Mononuclear cell (primary cell): ENCODE data around the gene PHACTR2. TPM values are rescaled to one million over a fixed set of nuclear protein-coding genes. Genes with fewer than 3 reads are reported as not detected.

Source experiments
- H3K27me3 ChIP-seq: 2 replicates; pipeline ENCODE4 v1.6.0; 2011; ENCODE audit warnings: low read length, control low read depth; ENCODE audit not compliant: insufficient read depth
- H3K4me1 ChIP-seq: 2 replicates; pipeline ENCODE4 v1.5.1; 2011; ENCODE audit warnings: mild to moderate bottlenecking, low read length, control low read depth; ENCODE audit not compliant: insufficient read depth
- H3K4me3 ChIP-seq: 2 replicates; pipeline ENCODE4 v1.5.1; 2011; ENCODE audit warnings: mild to moderate bottlenecking, low read length, moderate library complexity
- H3K9me3 ChIP-seq: 2 replicates; pipeline ENCODE4 v1.5.1; 2011; ENCODE audit warnings: low read depth, mild to moderate bottlenecking, control low read depth, low read length
- total RNA-seq: library from RNA; depleted of rRNA; stranded (reverse); fragments of >200 nt; gene quantifications from one replicate; pipeline ENCODE4 v1.2.3, GENCODE V29; 2012

The PHACTR2 gene
- total RNA-seq, 1 donor: 30.0 TPM

GRCh38 chr6:143688681-143689080, 10.9 kb downstream of the PHACTR2 start:
- Histone ChIP-seq H3K4me3 (no peak overlapping the region), H3K9me3 (no peaks in the 10 kb centered on the region), H3K27me3 (no peaks in the 10 kb centered on the region), H3K4me1 (peaks cover 12% of the 10 kb centered on the region)

- Histone ChIP-seq H3K27me3 (no peaks in the 10 kb centered on the region), H3K4me3 (no peak overlapping the region), H3K4me1 (peaks cover 16% of the 10 kb centered on the region), H3K9me3 (no peaks in the 10 kb centered on the region)
Observed at GRCh38 chr6:143689852-143690251, 12.1 kb downstream of the PHACTR2 start.

- no peaks in the 10 kb centered on the region for H3K9me3 ChIP-seq
- no peak overlapping the region for H3K4me3 ChIP-seq
- peaks cover 29% of the 10 kb centered on the region for H3K4me1 ChIP-seq
- no peaks in the 10 kb centered on the region for H3K27me3 ChIP-seq
Observed at GRCh38 chr6:143691155-143691554, 13.4 kb downstream of the PHACTR2 start.

- Histone ChIP-seq H3K27me3 (no peaks in the 10 kb centered on the region), H3K4me1 (peaks cover 30% of the 10 kb centered on the region), H3K9me3 (no peaks in the 10 kb centered on the region), H3K4me3 (no peak overlapping the region)
Observed at GRCh38 chr6:143691900-143692636, 14.3 kb downstream of the PHACTR2 start.

- H3K27me3 ChIP-seq: no peaks in the 10 kb centered on the region
- no peak overlapping the region for H3K4me3 ChIP-seq
- no peaks in the 10 kb centered on the region for H3K9me3 ChIP-seq
- H3K4me1 ChIP-seq: peaks cover 26% of the 10 kb centered on the region
Observed at GRCh38 chr6:143692696-143693095, 14.9 kb downstream of the PHACTR2 start.

GRCh38 chr6:143694013-143694412, 16.2 kb downstream of the PHACTR2 start:
- no peaks in the 10 kb centered on the region for H3K9me3 ChIP-seq
- no peaks in the 10 kb centered on the region for H3K27me3 ChIP-seq
- H3K4me3 ChIP-seq: no peak overlapping the region
- peaks cover 24% of the 10 kb centered on the region for H3K4me1 ChIP-seq

- H3K4me3 ChIP-seq: no peak overlapping the region
- H3K27me3 ChIP-seq: no peaks in the 10 kb centered on the region
- no peaks in the 10 kb centered on the region for H3K9me3 ChIP-seq
- H3K4me1 ChIP-seq: peaks cover 24% of the 10 kb centered on the region
Observed at GRCh38 chr6:143694560-143694959, 16.8 kb downstream of the PHACTR2 start.

- Histone ChIP-seq H3K9me3 (no peaks in the 10 kb centered on the region), H3K4me1 (peaks cover 24% of the 10 kb centered on the region), H3K4me3 (no peak overlapping the region), H3K27me3 (no peaks in the 10 kb centered on the region)
Observed at GRCh38 chr6:143695130-143695968, 17.6 kb downstream of the PHACTR2 start.

- Histone ChIP-seq H3K4me3 (no peak overlapping the region), H3K27me3 (no peaks in the 10 kb centered on the region), H3K9me3 (no peaks in the 10 kb centered on the region), H3K4me1 (peaks cover 24% of the 10 kb centered on the region)
Observed at GRCh38 chr6:143695969-143696663, 18.4 kb downstream of the PHACTR2 start.

GRCh38 chr6:143696664-143697000, 18.9 kb downstream of the PHACTR2 start:
- Histone ChIP-seq H3K9me3 (no peaks in the 10 kb centered on the region), H3K27me3 (no peaks in the 10 kb centered on the region), H3K4me1 (peaks cover 24% of the 10 kb centered on the region), H3K4me3 (no peak overlapping the region)

- H3K4me3 ChIP-seq: no peak overlapping the region
- H3K9me3 ChIP-seq: no peaks in the 10 kb centered on the region
- H3K27me3 ChIP-seq: no peaks in the 10 kb centered on the region
- H3K4me1 ChIP-seq: peaks cover 24% of the 10 kb centered on the region
Observed at GRCh38 chr6:143697076-143697800, 19.5 kb downstream of the PHACTR2 start.

- Histone ChIP-seq H3K4me3 (no peak overlapping the region), H3K9me3 (no peaks in the 10 kb centered on the region)
Observed at GRCh38 chr6:143698329-143698728, 20.6 kb downstream of the PHACTR2 start.

GRCh38 chr6:143698759-143699429, 21.1 kb downstream of the PHACTR2 start:
- Histone ChIP-seq H3K4me1 (peaks cover 24% of the 10 kb centered on the region), H3K4me3 (no peak overlapping the region), H3K9me3 (no peaks in the 10 kb centered on the region), H3K27me3 (no peaks in the 10 kb centered on the region)

More at GRCh38 chr6:143698329-143698728, 20.6 kb downstream of the PHACTR2 start:
- H3K4me1 ChIP-seq: peaks cover 24% of the 10 kb centered on the region
- H3K27me3 ChIP-seq: no peaks in the 10 kb centered on the region

- no peaks in the 10 kb centered on the region for H3K9me3 ChIP-seq
- peaks cover 24% of the 10 kb centered on the region for H3K4me1 ChIP-seq
- H3K4me3 ChIP-seq: no peak overlapping the region
- no peaks in the 10 kb centered on the region for H3K27me3 ChIP-seq
Observed at GRCh38 chr6:143699430-143699825, 21.7 kb downstream of the PHACTR2 start.
